ENCODE measurements around the gene SNX22.

The SNX22 gene

GRCh38 chr15:64180235-64180824 is 28.8 kb downstream of the SNX22 start:
- no peaks in the 10 kb centered on the region for H3K4me1 ChIP-seq (ENCODE audit: insufficient read depth, insufficient read length)
- H3K36me3 ChIP-seq (ENCODE audit: insufficient read depth, insufficient read length, low read length), result peaks cover 45% of the 10 kb centered on the region
- H3K9ac ChIP-seq (ENCODE audit: insufficient read length, low read depth), result no peak overlapping the region
- H3K4me3 ChIP-seq (ENCODE audit: insufficient read length, low read depth), result no peak overlapping the region
- no peaks in the 10 kb centered on the region for H3K27me3 ChIP-seq (ENCODE audit: insufficient read depth, insufficient read length)
- no peak for DNase-seq (ENCODE audit: low read depth, low spot score)
- TF ChIP-seq YY1 (IDR thresholded peaks at IDR 0.05; ENCODE audit: insufficient read depth, insufficient read length) (no peak), SUZ12 (IDR thresholded peaks at IDR 0.05; ENCODE audit: extremely low read depth, insufficient read depth, insufficient read length) (no peak), ZNF274 (IDR thresholded peaks at IDR 0.05; ENCODE audit: low read depth, low read length) (no peak)
- H3K9me3 ChIP-seq (ENCODE audit: insufficient read depth, low read length), result no peaks in the 10 kb centered on the region

- H3K4me3 ChIP-seq (ENCODE audit: insufficient read length, low read depth), result no peak overlapping the region
- no peaks in the 10 kb centered on the region for H3K4me1 ChIP-seq (ENCODE audit: insufficient read depth, insufficient read length)
- peaks cover 33% of the 10 kb centered on the region for H3K36me3 ChIP-seq (ENCODE audit: insufficient read depth, insufficient read length, low read length)
- no peaks in the 10 kb centered on the region for H3K9me3 ChIP-seq (ENCODE audit: insufficient read depth, low read length)
- no peak for TF ChIP-seq YY1 (IDR thresholded peaks at IDR 0.05; ENCODE audit: insufficient read depth, insufficient read length)
- TF ChIP-seq SUZ12 (IDR thresholded peaks at IDR 0.05; ENCODE audit: extremely low read depth, insufficient read depth, insufficient read length), result no peak
- no peak for TF ChIP-seq ZNF274 (IDR thresholded peaks at IDR 0.05; ENCODE audit: low read depth, low read length)
- H3K9ac ChIP-seq (ENCODE audit: insufficient read length, low read depth), result no peak overlapping the region
- DNase-seq (ENCODE audit: low read depth, low spot score), result no peak
- H3K27me3 ChIP-seq (ENCODE audit: insufficient read depth, insufficient read length), result no peaks in the 10 kb centered on the region
These were observed 31.4 kb downstream of the SNX22 start for GRCh38 chr15:64182859-64183370.

- H3K4me3 ChIP-seq (ENCODE audit: insufficient read length, low read depth), result no peak overlapping the region
- TF ChIP-seq YY1 (IDR thresholded peaks at IDR 0.05; ENCODE audit: insufficient read depth, insufficient read length), result no peak
- TF ChIP-seq SUZ12 (IDR thresholded peaks at IDR 0.05; ENCODE audit: extremely low read depth, insufficient read depth, insufficient read length), result no peak
- TF ChIP-seq ZNF274 (IDR thresholded peaks at IDR 0.05; ENCODE audit: low read depth, low read length), result no peak
- H3K4me1 ChIP-seq (ENCODE audit: insufficient read depth, insufficient read length), result no peaks in the 10 kb centered on the region
- DNase-seq (ENCODE audit: low read depth, low spot score), result no peak
- H3K36me3 ChIP-seq (ENCODE audit: insufficient read depth, insufficient read length, low read length), result peaks cover 21% of the 10 kb centered on the region
- no peak overlapping the region for H3K9ac ChIP-seq (ENCODE audit: insufficient read length, low read depth)
- no peaks in the 10 kb centered on the region for H3K9me3 ChIP-seq (ENCODE audit: insufficient read depth, low read length)
- H3K27me3 ChIP-seq (ENCODE audit: insufficient read depth, insufficient read length), result no peaks in the 10 kb centered on the region
These were observed 33.8 kb downstream of the SNX22 start for GRCh38 chr15:64185146-64185911.

GRCh38 chr15:64187396-64188191 is 36.1 kb downstream of the SNX22 start:
- Histone ChIP-seq H3K4me1 (ENCODE audit: insufficient read depth, insufficient read length) (no peaks in the 10 kb centered on the region), H3K4me3 (ENCODE audit: insufficient read length, low read depth) (no peak overlapping the region), H3K36me3 (ENCODE audit: insufficient read depth, insufficient read length, low read length) (peaks cover 19% of the 10 kb centered on the region), H3K9ac (ENCODE audit: insufficient read length, low read depth) (no peak overlapping the region), H3K9me3 (ENCODE audit: insufficient read depth, low read length) (no peaks in the 10 kb centered on the region), H3K27me3 (ENCODE audit: insufficient read depth, insufficient read length) (no peaks in the 10 kb centered on the region)
- no peak for DNase-seq (ENCODE audit: low read depth, low spot score)
- TF ChIP-seq SUZ12 (IDR thresholded peaks at IDR 0.05; ENCODE audit: extremely low read depth, insufficient read depth, insufficient read length) (no peak), ZNF274 (IDR thresholded peaks at IDR 0.05; ENCODE audit: low read depth, low read length) (no peak), YY1 (IDR thresholded peaks at IDR 0.05; ENCODE audit: insufficient read depth, insufficient read length) (no peak)

GRCh38 chr15:64191971-64192830 is 40.7 kb downstream of the SNX22 start:
- Histone ChIP-seq H3K36me3 (ENCODE audit: insufficient read depth, insufficient read length, low read length) (peaks cover 16% of the 10 kb centered on the region), H3K9me3 (ENCODE audit: insufficient read depth, low read length) (no peaks in the 10 kb centered on the region), H3K27me3 (ENCODE audit: insufficient read depth, insufficient read length) (no peaks in the 10 kb centered on the region), H3K4me3 (ENCODE audit: insufficient read length, low read depth) (no peak overlapping the region), H3K4me1 (ENCODE audit: insufficient read depth, insufficient read length) (no peaks in the 10 kb centered on the region), H3K9ac (ENCODE audit: insufficient read length, low read depth) (no peak overlapping the region)
- DNase-seq (ENCODE audit: low read depth, low spot score), result no peak
- no peak for TF ChIP-seq SUZ12 (IDR thresholded peaks at IDR 0.05; ENCODE audit: extremely low read depth, insufficient read depth, insufficient read length)
- TF ChIP-seq YY1 (IDR thresholded peaks at IDR 0.05; ENCODE audit: insufficient read depth, insufficient read length), result no peak
- TF ChIP-seq ZNF274 (IDR thresholded peaks at IDR 0.05; ENCODE audit: low read depth, low read length), result no peak

GRCh38 chr15:64193971-64194370 is 42.4 kb downstream of the SNX22 start:
- TF ChIP-seq YY1 (IDR thresholded peaks at IDR 0.05; ENCODE audit: insufficient read depth, insufficient read length), result no peak
- TF ChIP-seq SUZ12 (IDR thresholded peaks at IDR 0.05; ENCODE audit: extremely low read depth, insufficient read depth, insufficient read length), result no peak
- TF ChIP-seq ZNF274 (IDR thresholded peaks at IDR 0.05; ENCODE audit: low read depth, low read length), result no peak
- Histone ChIP-seq H3K9ac (ENCODE audit: insufficient read length, low read depth) (no peak overlapping the region), H3K9me3 (ENCODE audit: insufficient read depth, low read length) (no peaks in the 10 kb centered on the region), H3K4me1 (ENCODE audit: insufficient read depth, insufficient read length) (no peaks in the 10 kb centered on the region), H3K4me3 (ENCODE audit: insufficient read length, low read depth) (no peak overlapping the region), H3K36me3 (ENCODE audit: insufficient read depth, insufficient read length, low read length) (peaks cover 16% of the 10 kb centered on the region), H3K27me3 (ENCODE audit: insufficient read depth, insufficient read length) (no peaks in the 10 kb centered on the region)
- no peak for DNase-seq (ENCODE audit: low read depth, low spot score)

All from NT2/D1 (cell line).